ENCODE measurements around the gene CSPG4.
"Not testable (repeated sequence)": the region's sequence is repeated elsewhere in the genome, so short reads cannot be mapped to it uniquely, and the experiment has no call there.

The CSPG4 gene

GRCh38 chr15:75693501-75694240 is 19.0 kb downstream of the CSPG4 start:
- TF ChIP-seq CTCF (IDR thresholded peaks at IDR 0.05; ENCODE audit: extremely low read depth, missing control alignments) = no peak
- DNase-seq (ENCODE audit: low spot score) = peak; percentile 20

- not testable (repeated sequence) for DNase-seq (ENCODE audit: low spot score)
Measured at GRCh38 chr15:75693028-75693427, 19.6 kb downstream of the CSPG4 start.

GRCh38 chr15:75692311-75692710 is 20.3 kb downstream of the CSPG4 start:
- DNase-seq (ENCODE audit: low spot score) = not testable (repeated sequence)

GRCh38 chr15:75689429-75689828 is 23.2 kb downstream of the CSPG4 start:
- not testable (repeated sequence) for DNase-seq (ENCODE audit: low spot score)

- no peak for DNase-seq (ENCODE audit: low spot score)
- no peak for TF ChIP-seq CTCF (IDR thresholded peaks at IDR 0.05; ENCODE audit: extremely low read depth, missing control alignments)
Measured at GRCh38 chr15:75688831-75689230, 23.8 kb downstream of the CSPG4 start.

- no peak for TF ChIP-seq CTCF (IDR thresholded peaks at IDR 0.05; ENCODE audit: extremely low read depth, missing control alignments)
- no peak for DNase-seq (ENCODE audit: low spot score)
Measured at GRCh38 chr15:75688278-75688557, 24.4 kb downstream of the CSPG4 start.

- TF ChIP-seq CTCF (IDR thresholded peaks at IDR 0.05; ENCODE audit: extremely low read depth, missing control alignments) = no peak
- DNase-seq (ENCODE audit: low spot score) = no peak
Measured at GRCh38 chr15:75687486-75688277, 25.0 kb downstream of the CSPG4 start.

GRCh38 chr15:75686212-75686642 is 26.4 kb downstream of the CSPG4 start:
- TF ChIP-seq CTCF (IDR thresholded peaks at IDR 0.05; ENCODE audit: extremely low read depth, missing control alignments) = peak; percentile 91
- DNase-seq (ENCODE audit: low spot score) = peak; percentile 86

- no peak for TF ChIP-seq CTCF (IDR thresholded peaks at IDR 0.05; ENCODE audit: extremely low read depth, missing control alignments)
- DNase-seq (ENCODE audit: low spot score) = no peak
Measured at GRCh38 chr15:75685195-75685594, 27.5 kb downstream of the CSPG4 start.

Measured in GM20000 (cell line).